A549 (cell line): ENCODE results near the gene ADORA1. TPM values are rescaled to one million over a fixed set of nuclear protein-coding genes. Genes with fewer than 3 reads are reported as not detected.

ENCODE experiments used
- ATAC-seq, 2 experiments: fragments of 200-7000 bp in 1 of 2; fragments of >200 bp in 1 of 2; cut with Nextera tagmentation in 1 of 2; cut with Tn5 transposase in 1 of 2; 3 replicates each; pipeline versions ENCODE4 v1.8.0 to v1.9.1; 2018 to 2020; ENCODE audit warnings: mild to moderate bottlenecking in 1 of 2, moderate library complexity in 1 of 2
- CTCF ChIA-PET: fragments of 300-600 bp; sonication (Branson Sonifier 250); formaldehyde crosslinking; extraction: SDS; loops from one replicate; lab custom pipeline; 2021; ENCODE audit warnings: antibody characterized with exemption, inconsistent platforms; lab: Yijun Ruan, JAX
- POLR2A ChIA-PET: fragments of 350-600 bp; formaldehyde crosslinking; extraction: SDS; loops from one replicate; lab custom pipeline; 2021; ENCODE audit warnings: antibody characterized with exemption, inconsistent platforms; lab: Yijun Ruan, JAX
- DNase-seq, 2 experiments: peaks; one replicate each; pipeline versions ENCODE4 v3.0.0 to v3.0.0-alpha.2; 2011 to 2016; ENCODE audit warnings: low read depth in 1 of 2, low spot score in 1 of 2
- FAIRE-seq: peaks from 2 replicates; lab custom pipeline; 2011; peaks lifted over from hg19 to GRCh38; lab: Jason Lieb, UNC
- H3K27ac ChIP-seq, 2 experiments: fragments of >200 bp; sonication (Bioruptor Twin); formaldehyde crosslinking; 3 replicates each; pipeline ENCODE4 v1.5.1; 2016 to 2017
- H3K4me1 ChIP-seq: fragments of >200 bp; sonication (Bioruptor Twin); formaldehyde crosslinking; 3 replicates; pipeline ENCODE4 v1.6.1; 2016
- H3K4me2 ChIP-seq: fragments of >200 bp; sonication (Bioruptor Twin); formaldehyde crosslinking; 3 replicates; pipeline ENCODE4 v1.6.1; 2016
- H3K4me3 ChIP-seq: fragments of >200 bp; sonication (Bioruptor Twin); formaldehyde crosslinking; 3 replicates; pipeline ENCODE4 v1.5.1; 2016
- H3K9me3 ChIP-seq: fragments of >200 bp; sonication (Bioruptor Twin); formaldehyde crosslinking; 3 replicates; pipeline ENCODE4 v1.6.1; 2016
- CBX2 ChIP-seq: fragments of 200-600 bp; sonication (generic); IDR thresholded peaks from 2 replicates; pipeline ENCODE4 v1.6.1; 2016; ENCODE audit warnings: low read depth, mild to moderate bottlenecking, borderline replicate concordance
- CBX8 ChIP-seq: fragments of 200-600 bp; sonication (generic); IDR thresholded peaks from 2 replicates; pipeline ENCODE4 v1.6.1; 2016
- E2F6 ChIP-seq: IDR thresholded peaks from 2 replicates; pipeline ENCODE4 v1.6.1; 2012; ENCODE audit warnings: low read depth, borderline replicate concordance
- EHF ChIP-seq: fragments of 250-450 bp; sonication (Bioruptor Pico); IDR thresholded peaks from 2 replicates; pipeline ENCODE4 v1.5.0; 2020; ENCODE audit warnings: mild to moderate bottlenecking
- EHMT2 ChIP-seq: fragments of 200-600 bp; sonication (generic); IDR thresholded peaks from 2 replicates; pipeline ENCODE4 v1.6.1; 2016; ENCODE audit warnings: antibody characterized with exemption, low read depth, mild to moderate bottlenecking, moderate library complexity
- EP300 ChIP-seq, 2 experiments: fragments of >200 bp; sonication (Bioruptor Twin); formaldehyde crosslinking; IDR thresholded peaks; 2 replicates in 1 of 2; 3 replicates in 1 of 2; pipeline ENCODE4 v1.6.1; 2016 to 2017
- ESRRA ChIP-seq: fragments of 150-350 bp; IDR thresholded peaks from 2 replicates; pipeline ENCODE4 v1.6.1; 2014; ENCODE audit warnings: mild to moderate bottlenecking, low read length, borderline replicate concordance
- GATA3 ChIP-seq: IDR thresholded peaks from 2 replicates; pipeline ENCODE4 v1.6.1; 2012; ENCODE audit warnings: borderline replicate concordance
- HOXB5 ChIP-seq: fragments of 250-450 bp; sonication (Bioruptor Pico); IDR thresholded peaks from 2 replicates; pipeline ENCODE4 v1.5.0; 2020; ENCODE audit warnings: mild to moderate bottlenecking, moderate library complexity
- JUN ChIP-seq, 2 experiments: fragments of >200 bp; sonication (Bioruptor Twin); formaldehyde crosslinking; IDR thresholded peaks; 2 replicates in 1 of 2; 3 replicates in 1 of 2; pipeline ENCODE4 v1.6.1; 2016 to 2017
- KDM1A ChIP-seq: fragments of 200-600 bp; sonication (generic); IDR thresholded peaks from 2 replicates; pipeline ENCODE4 v1.6.1; 2016; ENCODE audit warnings: low read depth, mild to moderate bottlenecking
- MAX ChIP-seq: IDR thresholded peaks from 2 replicates; pipeline ENCODE4 v1.6.1; 2012
- MAZ ChIP-seq: fragments of 150-350 bp; IDR thresholded peaks from 2 replicates; pipeline ENCODE4 v1.6.1; 2014; ENCODE audit warnings: antibody characterized with exemption, low read depth, low read length, borderline replicate concordance
- MYC ChIP-seq: IDR thresholded peaks from 2 replicates; pipeline ENCODE4 v1.6.1; 2012; ENCODE audit warnings: mild to moderate bottlenecking, inconsistent platforms, low read length, improper control_type of control experiment, borderline replicate concordance
- RAD21 ChIP-seq, 2 experiments: fragments of >200 bp in 1 of 2; sonication (Bioruptor Twin) in 1 of 2; formaldehyde crosslinking in 1 of 2; IDR thresholded peaks in 1 of 2; conservative IDR thresholded peaks in 1 of 2; 2 replicates in 1 of 2; 3 replicates in 1 of 2; pipeline ENCODE4 v1.6.1; 2012 to 2018; ENCODE audit warnings: inconsistent platforms in 1 of 2
- RNF2 ChIP-seq: fragments of 200-600 bp; sonication (generic); IDR thresholded peaks from 2 replicates; pipeline ENCODE4 v1.6.1; 2016; ENCODE audit warnings: low read depth, mild to moderate bottlenecking, antibody characterized with exemption, moderate library complexity, borderline replicate concordance
- SREBF2 ChIP-seq: fragments of 450-650 bp; IDR thresholded peaks from 2 replicates; pipeline ENCODE4 v1.6.1; 2014; ENCODE audit warnings: mild to moderate bottlenecking, moderate library complexity
- TFCP2L1 ChIP-seq: fragments of 250-450 bp; sonication (Bioruptor Pico); IDR thresholded peaks from 2 replicates; pipeline ENCODE4 v1.5.0; 2021; ENCODE audit warnings: mild to moderate bottlenecking
- ZNF302 ChIP-seq: fragments of 250-450 bp; sonication (Bioruptor Pico); IDR thresholded peaks from 2 replicates; pipeline ENCODE4 v1.9.0; 2021; ENCODE audit warnings: inconsistent platforms, mild to moderate bottlenecking, moderate library complexity
- ZSCAN20 ChIP-seq: fragments of 250-450 bp; sonication (Bioruptor Pico); IDR thresholded peaks from 2 replicates; pipeline ENCODE4 v1.8.0; 2022; ENCODE audit warnings: mild to moderate bottlenecking, moderate library complexity
- WGBS: methylation state at CpG from one replicate; pipeline ENCODE4 v1.1.6; 2017; ENCODE audit errors: missing lambda C conversion rate; 5-methylcytosine and 5-hydroxymethylcytosine counted together
- polyA plus RNA-seq, 4 experiments: library from polyadenylated mRNA; depleted of rRNA in 3 of 4; stranded (reverse); fragments of >200 nt; fragmentation: RNase III in 1 of 4; extraction: RNeasy Plus Mini Kit Qiagen cat#74134 plus additional on column Dnase treatment in 1 of 4; gene quantifications; 2 replicates in 3 of 4; 3 replicates in 1 of 4; pipeline ENCODE4 v1.2.3, GENCODE V29; 2011 to 2017
- TF ChIP-seq, protein P1 (sequence below): fragments of 250-450 bp; sonication (Bioruptor Pico); IDR thresholded peaks from 2 replicates; pipeline ENCODE4 v1.5.0; 2021; ENCODE audit warnings: mild to moderate bottlenecking, moderate library complexity, borderline replicate concordance
- TF ChIP-seq, protein P2 (sequence below): fragments of 250-450 bp; sonication (Bioruptor Pico); IDR thresholded peaks from 2 replicates; pipeline ENCODE4 v1.5.0; 2020; ENCODE audit warnings: low read depth, mild to moderate bottlenecking, moderate library complexity

Gene ADORA1
- polyA plus RNA-seq, 2 of the 4 experiments (the other 2 are of a cell fraction), result 0.48 to 2.4 TPM

- WGBS, result 77% methylated on average over 9 of the region's 9 CpGs
- ChIA-PET POLR2A (no interaction called here), CTCF (interaction anchor here (0.8 to 9.0 kb wide), 8 partner anchors 9 to 136 kb away, joined by 3 to 91 read pairs (median 5); no protein-coding TSS in a partner anchor)
- DNase-seq, result no peak
- peaks cover 32% of the 10 kb centered on the region; the same call in 2 of the 3 replicates for H3K4me1 ChIP-seq
- H3K27ac ChIP-seq, result no peak overlapping the region
- no peak for ATAC-seq
- no peak overlapping the region for H3K4me3 ChIP-seq
- TF ChIP-seq CBX2 (no peak), KDM1A (no peak), ESRRA (no peak), MAX (no peak)
- TF ChIP-seq, protein P1, sequence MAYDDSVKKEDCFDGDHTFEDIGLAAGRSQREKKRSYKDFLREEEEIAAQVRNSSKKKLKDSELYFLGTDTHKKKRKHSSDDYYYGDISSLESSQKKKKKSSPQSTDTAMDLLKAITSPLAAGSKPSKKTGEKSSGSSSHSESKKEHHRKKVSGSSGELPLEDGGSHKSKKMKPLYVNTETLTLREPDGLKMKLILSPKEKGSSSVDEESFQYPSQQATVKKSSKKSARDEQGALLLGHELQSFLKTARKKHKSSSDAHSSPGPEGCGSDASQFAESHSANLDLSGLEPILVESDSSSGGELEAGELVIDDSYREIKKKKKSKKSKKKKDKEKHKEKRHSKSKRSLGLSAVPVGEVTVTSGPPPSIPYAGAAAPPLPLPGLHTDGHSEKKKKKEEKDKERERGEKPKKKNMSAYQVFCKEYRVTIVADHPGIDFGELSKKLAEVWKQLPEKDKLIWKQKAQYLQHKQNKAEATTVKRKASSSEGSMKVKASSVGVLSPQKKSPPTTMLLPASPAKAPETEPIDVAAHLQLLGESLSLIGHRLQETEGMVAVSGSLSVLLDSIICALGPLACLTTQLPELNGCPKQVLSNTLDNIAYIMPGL (CRISPR knock-in tag), result no peak
- H3K9me3 ChIP-seq, result no peaks in the 10 kb centered on the region
- no peak overlapping the region for H3K4me2 ChIP-seq
- FAIRE-seq, result no peak
These were observed 4.1 kb downstream of the ADORA1 start for GRCh38 chr1:203131548-203132200.

- no peak for FAIRE-seq
- TF ChIP-seq SREBF2, result no peak
- no peak for TF ChIP-seq TFCP2L1 (CRISPR knock-in tag)
- no peak for TF ChIP-seq GATA3
- no peak for TF ChIP-seq MYC
- TF ChIP-seq ZSCAN20 (CRISPR knock-in tag), result no peak
- no peak for TF ChIP-seq E2F6
- TF ChIP-seq EHMT2, result no peak
- no peak for TF ChIP-seq JUN (IDR thresholded peaks at IDR 0.05)
- TF ChIP-seq, protein P2, sequence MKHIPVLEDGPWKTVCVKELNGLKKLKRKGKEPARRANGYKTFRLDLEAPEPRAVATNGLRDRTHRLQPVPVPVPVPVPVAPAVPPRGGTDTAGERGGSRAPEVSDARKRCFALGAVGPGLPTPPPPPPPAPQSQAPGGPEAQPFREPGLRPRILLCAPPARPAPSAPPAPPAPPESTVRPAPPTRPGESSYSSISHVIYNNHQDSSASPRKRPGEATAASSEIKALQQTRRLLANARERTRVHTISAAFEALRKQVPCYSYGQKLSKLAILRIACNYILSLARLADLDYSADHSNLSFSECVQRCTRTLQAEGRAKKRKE (CRISPR knock-in tag), result no peak
- no peak for TF ChIP-seq CBX8
- TF ChIP-seq RAD21 (conservative IDR thresholded peaks at IDR 0.05 in 1 of 2, IDR thresholded peaks at IDR 0.05 in 1 of 2), result no peak
- TF ChIP-seq RNF2, result no peak
- TF ChIP-seq EP300 (IDR thresholded peaks at IDR 0.05), result no peak
- no peak for TF ChIP-seq ESRRA
- no peak for TF ChIP-seq MAZ
- no peak for TF ChIP-seq ZNF302 (CRISPR knock-in tag)
- TF ChIP-seq HOXB5, result no peak
- TF ChIP-seq EHF, result no peak
- no peak for TF ChIP-seq MAX
- ATAC-seq, result no peak
- H3K27ac ChIP-seq, result no peak overlapping the region; a peak in 1 of 6 replicates
- WGBS, result 78% methylated on average over 12 of the region's 12 CpGs
- ChIA-PET POLR2A (no interaction called here), CTCF (interaction anchor here (0.6 to 9.0 kb wide), 8 partner anchors 8 to 408 kb away, joined by 3 to 91 read pairs (median 5); no protein-coding TSS in a partner anchor)
- H3K4me2 ChIP-seq, result no peak overlapping the region
- H3K9me3 ChIP-seq, result no peaks in the 10 kb centered on the region
- H3K4me1 ChIP-seq, result peaks cover 20% of the 10 kb centered on the region; the same call in 2 of the 3 replicates
- no peak overlapping the region for H3K4me3 ChIP-seq
- no peak for DNase-seq
These were observed 6.6 kb downstream of the ADORA1 start for GRCh38 chr1:203133970-203134725.
